ENCODE measurements around the gene SAMD14. TPM values are rescaled to one million over a fixed set of nuclear protein-coding genes. Genes with fewer than 3 reads are reported as not detected.

The SAMD14 gene
- total RNA-seq, 1 experiment from 2014 or later: 3.4 TPM

- Histone ChIP-seq H3K4me3 (ENCODE audit: low read depth, low read length) (no peak overlapping the region), H3K27me3 (replicated peaks; ENCODE audit: control insufficient read depth, insufficient read depth, low read length) (no peaks in the 10 kb centered on the region), H3K9me3 (no peaks in the 10 kb centered on the region), H3K36me3 (ENCODE audit: control insufficient read depth, insufficient read depth, low read length) (no peaks in the 10 kb centered on the region), H3K4me1 (peaks cover 2% of the 10 kb centered on the region)
- intact Hi-C loops (cut with micrococcal nuclease; ENCODE audit: unreplicated experiment): loop anchor here (1.0 kb wide), 2 partner anchors 28 to 127 kb away; no protein-coding TSS in a partner anchor
- DNase-seq: no peak
- H3K4me1 Mint-ChIP-seq (ENCODE audit: low read depth, unreplicated experiment): peaks cover 7% of the 10 kb centered on the region
- no peaks in the 10 kb centered on the region for H3K9me3 Mint-ChIP-seq (ENCODE audit: unreplicated experiment)
- TF ChIP-seq, protein P1, sequence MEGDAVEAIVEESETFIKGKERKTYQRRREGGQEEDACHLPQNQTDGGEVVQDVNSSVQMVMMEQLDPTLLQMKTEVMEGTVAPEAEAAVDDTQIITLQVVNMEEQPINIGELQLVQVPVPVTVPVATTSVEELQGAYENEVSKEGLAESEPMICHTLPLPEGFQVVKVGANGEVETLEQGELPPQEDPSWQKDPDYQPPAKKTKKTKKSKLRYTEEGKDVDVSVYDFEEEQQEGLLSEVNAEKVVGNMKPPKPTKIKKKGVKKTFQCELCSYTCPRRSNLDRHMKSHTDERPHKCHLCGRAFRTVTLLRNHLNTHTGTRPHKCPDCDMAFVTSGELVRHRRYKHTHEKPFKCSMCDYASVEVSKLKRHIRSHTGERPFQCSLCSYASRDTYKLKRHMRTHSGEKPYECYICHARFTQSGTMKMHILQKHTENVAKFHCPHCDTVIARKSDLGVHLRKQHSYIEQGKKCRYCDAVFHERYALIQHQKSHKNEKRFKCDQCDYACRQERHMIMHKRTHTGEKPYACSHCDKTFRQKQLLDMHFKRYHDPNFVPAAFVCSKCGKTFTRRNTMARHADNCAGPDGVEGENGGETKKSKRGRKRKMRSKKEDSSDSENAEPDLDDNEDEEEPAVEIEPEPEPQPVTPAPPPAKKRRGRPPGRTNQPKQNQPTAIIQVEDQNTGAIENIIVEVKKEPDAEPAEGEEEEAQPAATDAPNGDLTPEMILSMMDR (IDR thresholded peaks at IDR 0.05; ENCODE audit: insufficient read depth in 1 of 2, low read depth in 1 of 2, low read length in 1 of 2, severe bottlenecking in 1 of 2, unreplicated experiment in 1 of 2): no peak
- no peak overlapping the region for H3K27ac Mint-ChIP-seq (ENCODE audit: unreplicated experiment)
- ChIA-PET POLR2A (interaction anchor here (1.0 kb wide), 1 partner anchor 30 kb away, joined by 3 read pairs; no protein-coding TSS in a partner anchor), CTCF (interaction anchor here (0.6 to 2.8 kb wide), 43 partner anchors 8 to 600 kb away, joined by 3 to 99 read pairs (median 4); partner anchors contain the start of genes CACNA1G, LRRC59, TAC4 and TMEM92)
- no peak overlapping the region for H3K4me3 Mint-ChIP-seq (ENCODE audit: unreplicated experiment)
- no peaks in the 10 kb centered on the region for H3K36me3 Mint-ChIP-seq (ENCODE audit: insufficient read depth, unreplicated experiment)
- no TSS peak for BruUV-seq (replicated peaks)
- H3K27me3 Mint-ChIP-seq (ENCODE audit: insufficient read depth, unreplicated experiment): no peaks in the 10 kb centered on the region
These were observed 40.0 kb upstream of the SAMD14 start for GRCh38 chr17:50169881-50170459.

GRCh38 chr17:50169121-50169764 is 39.3 kb upstream of the SAMD14 start:
- Mint-ChIP-seq H3K27me3 (ENCODE audit: insufficient read depth, unreplicated experiment) (no peaks in the 10 kb centered on the region), H3K4me3 (ENCODE audit: unreplicated experiment) (no peak overlapping the region), H3K36me3 (ENCODE audit: insufficient read depth, unreplicated experiment) (no peaks in the 10 kb centered on the region), H3K4me1 (ENCODE audit: low read depth, unreplicated experiment) (peaks cover 7% of the 10 kb centered on the region), H3K9me3 (ENCODE audit: unreplicated experiment) (no peaks in the 10 kb centered on the region), H3K27ac (ENCODE audit: unreplicated experiment) (no peak overlapping the region)
- Histone ChIP-seq H3K27me3 (replicated peaks; ENCODE audit: control insufficient read depth, insufficient read depth, low read length) (no peaks in the 10 kb centered on the region), H3K36me3 (ENCODE audit: control insufficient read depth, insufficient read depth, low read length) (no peaks in the 10 kb centered on the region), H3K9me3 (no peaks in the 10 kb centered on the region), H3K4me3 (ENCODE audit: low read depth, low read length) (no peak overlapping the region), H3K4me1 (peaks cover 3% of the 10 kb centered on the region; the same call in 1 of the 2 replicates)
- no TSS peak for BruUV-seq (replicated peaks)
- ChIA-PET CTCF (interaction anchor here (0.6 to 2.8 kb wide), 40 partner anchors 9 to 599 kb away, joined by 3 to 99 read pairs (median 4); partner anchors contain the start of genes CACNA1G, LRRC59, TAC4 and TMEM92), POLR2A (interaction anchor here (1.0 kb wide), 1 partner anchor 31 kb away, joined by 3 read pairs; no protein-coding TSS in a partner anchor)
- intact Hi-C loops (cut with micrococcal nuclease; ENCODE audit: unreplicated experiment): loop anchor here (1.0 kb wide), 2 partner anchors 29 to 128 kb away; no protein-coding TSS in a partner anchor
- TF ChIP-seq, protein P1 (IDR thresholded peaks at IDR 0.05; ENCODE audit: insufficient read depth in 1 of 2, low read depth in 1 of 2, low read length in 1 of 2, severe bottlenecking in 1 of 2, unreplicated experiment in 1 of 2): peak; percentile 98 to 100
- DNase-seq: peak; percentile 88

- BruUV-seq (replicated peaks): no TSS peak
- ChIA-PET CTCF (interaction anchor here (0.9 to 2.8 kb wide), 5 partner anchors 10 to 129 kb away, joined by 3 to 45 read pairs (median 6); no protein-coding TSS in a partner anchor), POLR2A (no interaction called here)
- H3K9me3 Mint-ChIP-seq (ENCODE audit: unreplicated experiment): no peaks in the 10 kb centered on the region
- no peaks in the 10 kb centered on the region for H3K9me3 ChIP-seq
- no peaks in the 10 kb centered on the region for H3K27me3 ChIP-seq (replicated peaks; ENCODE audit: control insufficient read depth, insufficient read depth, low read length)
- H3K4me3 Mint-ChIP-seq (ENCODE audit: unreplicated experiment): no peak overlapping the region
- no peaks in the 10 kb centered on the region for H3K27me3 Mint-ChIP-seq (ENCODE audit: insufficient read depth, unreplicated experiment)
- no peaks in the 10 kb centered on the region for H3K36me3 Mint-ChIP-seq (ENCODE audit: insufficient read depth, unreplicated experiment)
- H3K36me3 ChIP-seq (ENCODE audit: control insufficient read depth, insufficient read depth, low read length): no peaks in the 10 kb centered on the region
- intact Hi-C loops (cut with micrococcal nuclease; ENCODE audit: unreplicated experiment): no loop called here
- TF ChIP-seq, protein P1 (IDR thresholded peaks at IDR 0.05; ENCODE audit: insufficient read depth in 1 of 2, low read depth in 1 of 2, low read length in 1 of 2, severe bottlenecking in 1 of 2, unreplicated experiment in 1 of 2): no peak
- no peak overlapping the region for H3K4me3 ChIP-seq (ENCODE audit: low read depth, low read length)
- H3K27ac Mint-ChIP-seq (ENCODE audit: unreplicated experiment): no peak overlapping the region
- DNase-seq: no peak
- peaks cover 3% of the 10 kb centered on the region; the same call in 1 of the 2 replicates for H3K4me1 ChIP-seq
- peaks cover 7% of the 10 kb centered on the region for H3K4me1 Mint-ChIP-seq (ENCODE audit: low read depth, unreplicated experiment)
These were observed 38.4 kb upstream of the SAMD14 start for GRCh38 chr17:50168319-50168718.

All from Caco-2 (cell line).